Colonic mucosa (tissue), 4 donors: ENCODE results near the gene NUDT7. TPM values are rescaled to one million over a fixed set of nuclear protein-coding genes. Genes with fewer than 3 reads are reported as not detected.

Experiments
- DNase-seq: peaks from one replicate; pipeline ENCODE4 v3.0.0-alpha.2; 2020
- H3K27ac ChIP-seq: fragments of 200-600 bp; one replicate; pipeline ENCODE4 v1.8.0; 2021
- H3K27me3 ChIP-seq: fragments of 200-600 bp; one replicate; pipeline ENCODE4 v1.8.0; 2021
- H3K36me3 ChIP-seq: fragments of 200-600 bp; one replicate; pipeline ENCODE4 v1.8.0; 2021
- H3K4me1 ChIP-seq: fragments of 200-600 bp; one replicate; pipeline ENCODE4 v1.8.0; 2021; ENCODE audit warnings: mild to moderate bottlenecking
- H3K4me3 ChIP-seq: fragments of 200-600 bp; one replicate; pipeline ENCODE4 v1.8.0; 2021
- H3K9ac ChIP-seq, 2 donors: one replicate each; pipeline ENCODE4 v1.7.0; 2013; ENCODE audit warnings: control low read depth in 2 of 2, low read depth in 2 of 2, low read length in 2 of 2
- H3K9me3 ChIP-seq: fragments of 200-600 bp; one replicate; pipeline ENCODE4 v1.8.0; 2021
- CTCF ChIP-seq: fragments of 200-600 bp; IDR thresholded peaks from one replicate; pipeline ENCODE4 v1.8.0; 2022; ENCODE audit warnings: antibody characterized with exemption, mild to moderate bottlenecking
- intact Hi-C: fragments of 100-400 bp; cut with DNase I; formaldehyde crosslinking; loops from one replicate; pipeline ENCODE4 v1.14.1; 2022
- total RNA-seq, 2 donors: library from RNA; stranded (reverse); fragmentation: NEBNext Ultra II Directional in 1 of 2; extraction: Animal tissue kit (Norgen Biotek cat#: 25700) in 1 of 2; gene quantifications; one replicate each; pipeline ENCODE4 v1.2.1, GENCODE V29; 2021
- donor health status: healthy.
- donor health status: DM: no; HTN: no; CAD: no.
- donor health status: DM: no; HTN: no; CAD: no.

NUDT7 gene
- total RNA-seq, 2 donors from 2014 or later: 12.7 to 17.7 TPM

- no peak for DNase-seq
- Histone ChIP-seq H3K27me3 (no peaks in the 10 kb centered on the region), H3K4me1 (no peaks in the 10 kb centered on the region), H3K36me3 (no peaks in the 10 kb centered on the region), H3K4me3 (no peak overlapping the region), H3K9me3 (no peaks in the 10 kb centered on the region), H3K27ac (no peak overlapping the region), H3K9ac (no peak overlapping the region)
- TF ChIP-seq CTCF: no peak
- intact Hi-C loops: no loop called here
These were observed 38.9 kb downstream of the NUDT7 start for GRCh38 chr16:77761204-77761603.

GRCh38 chr16:77762262-77762661, 39.9 kb downstream of the NUDT7 start:
- Histone ChIP-seq H3K4me1 (no peaks in the 10 kb centered on the region), H3K4me3 (no peak overlapping the region), H3K9me3 (no peaks in the 10 kb centered on the region), H3K27ac (no peak overlapping the region), H3K27me3 (no peaks in the 10 kb centered on the region), H3K36me3 (no peaks in the 10 kb centered on the region), H3K9ac (no peak overlapping the region)
- intact Hi-C loops: no loop called here
- no peak for TF ChIP-seq CTCF
- no peak for DNase-seq

GRCh38 chr16:77763994-77764393, 41.7 kb downstream of the NUDT7 start:
- intact Hi-C loops: no loop called here
- H3K9ac ChIP-seq: no peak overlapping the region
- no peaks in the 10 kb centered on the region for H3K9me3 ChIP-seq
- H3K4me3 ChIP-seq: no peak overlapping the region
- TF ChIP-seq CTCF: no peak
- no peak for DNase-seq
- H3K27ac ChIP-seq: no peak overlapping the region
- no peaks in the 10 kb centered on the region for H3K27me3 ChIP-seq
- no peaks in the 10 kb centered on the region for H3K4me1 ChIP-seq
- no peaks in the 10 kb centered on the region for H3K36me3 ChIP-seq

GRCh38 chr16:77767211-77767610, 44.9 kb downstream of the NUDT7 start:
- TF ChIP-seq CTCF: no peak
- intact Hi-C loops: no loop called here
- no peak overlapping the region for H3K9ac ChIP-seq

GRCh38 chr16:77767826-77768225, 45.5 kb downstream of the NUDT7 start:
- H3K36me3 ChIP-seq: no peaks in the 10 kb centered on the region
- H3K4me1 ChIP-seq: no peaks in the 10 kb centered on the region
- no peak for TF ChIP-seq CTCF
- no peaks in the 10 kb centered on the region for H3K27me3 ChIP-seq
- H3K4me3 ChIP-seq: no peak overlapping the region
- H3K9ac ChIP-seq: no peak overlapping the region
- H3K9me3 ChIP-seq: no peaks in the 10 kb centered on the region
- no peak for DNase-seq
- no peak overlapping the region for H3K27ac ChIP-seq
- intact Hi-C loops: no loop called here

More at GRCh38 chr16:77767211-77767610, 44.9 kb downstream of the NUDT7 start:
- Histone ChIP-seq H3K27me3 (no peaks in the 10 kb centered on the region), H3K36me3 (no peaks in the 10 kb centered on the region), H3K9me3 (no peaks in the 10 kb centered on the region), H3K4me3 (no peak overlapping the region), H3K4me1 (no peaks in the 10 kb centered on the region), H3K27ac (no peak overlapping the region)
- DNase-seq: no peak
